ENCODE results near the gene APPL1. TPM values are rescaled to one million over a fixed set of nuclear protein-coding genes. Genes with fewer than 3 reads are reported as not detected.

APPL1 gene
- total RNA-seq, 1 donor from 2014 or later: 42.8 TPM

- Histone ChIP-seq H3K9me3 (no peaks in the 10 kb centered on the region), H3K27ac (peak overlapping the region; percentile 90), H3K36me3 (no peaks in the 10 kb centered on the region), H3K4me3 (peak overlapping the region; percentile 84), H3K4me1 (peaks cover 22% of the 10 kb centered on the region), H3K27me3 (no peaks in the 10 kb centered on the region)
- peak; percentile 85 for ATAC-seq
- TF ChIP-seq CTCF (IDR thresholded peaks at IDR 0.05): no peak
- intact Hi-C loops (cut with DNase I): no loop called here
- peak; percentile 79 for DNase-seq
Observed at GRCh38 chr3:57227930-57228751, 612 bp downstream of the APPL1 start.

- TF ChIP-seq CTCF (IDR thresholded peaks at IDR 0.05): no peak
- Histone ChIP-seq H3K4me3 (no peak overlapping the region), H3K4me1 (peaks cover 22% of the 10 kb centered on the region), H3K9me3 (no peaks in the 10 kb centered on the region), H3K36me3 (no peaks in the 10 kb centered on the region), H3K27ac (no peak overlapping the region), H3K27me3 (no peaks in the 10 kb centered on the region)
- intact Hi-C loops (cut with DNase I): no loop called here
- ATAC-seq: no peak
- no peak for DNase-seq
Observed at GRCh38 chr3:57230006-57230405, 2.5 kb downstream of the APPL1 start.

DNA sequence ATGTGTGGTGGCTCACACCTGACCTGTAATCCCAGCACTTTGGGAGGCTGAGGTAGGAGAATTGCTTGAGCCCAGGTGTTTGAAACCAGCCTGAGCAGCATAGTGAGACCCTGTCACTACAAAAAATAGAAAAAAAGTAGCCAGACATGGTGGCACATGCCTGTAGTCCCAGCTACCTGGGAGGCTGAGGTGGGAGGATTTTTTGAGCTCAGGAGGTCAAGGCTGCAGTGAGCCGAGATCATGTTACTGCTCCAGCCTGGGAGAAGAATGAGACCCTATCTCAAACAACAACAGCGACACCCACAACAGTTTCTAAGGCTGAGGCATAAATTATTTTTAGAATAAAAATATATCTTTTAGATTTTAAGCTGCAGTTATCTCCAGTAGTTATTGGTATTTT is 6.3 kb downstream of the APPL1 start:
- no peak for TF ChIP-seq CTCF (IDR thresholded peaks at IDR 0.05)
- Histone ChIP-seq H3K27ac (no peak overlapping the region), H3K27me3 (no peaks in the 10 kb centered on the region), H3K4me1 (peaks cover 14% of the 10 kb centered on the region), H3K9me3 (no peaks in the 10 kb centered on the region), H3K36me3 (peaks cover 23% of the 10 kb centered on the region), H3K4me3 (no peak overlapping the region)
- intact Hi-C loops (cut with DNase I): no loop called here
- ATAC-seq (no peak), DNase-seq (no peak)

- no peak for TF ChIP-seq CTCF (IDR thresholded peaks at IDR 0.05)
- intact Hi-C loops (cut with DNase I): no loop called here
- no peaks in the 10 kb centered on the region for H3K9me3 ChIP-seq
- H3K27me3 ChIP-seq: no peaks in the 10 kb centered on the region
- H3K36me3 ChIP-seq: peaks cover 34% of the 10 kb centered on the region
- ATAC-seq (no peak), DNase-seq (no peak)
- H3K4me3 ChIP-seq: no peak overlapping the region
- peaks cover 4% of the 10 kb centered on the region for H3K4me1 ChIP-seq
- no peak overlapping the region for H3K27ac ChIP-seq
Observed at GRCh38 chr3:57234613-57235575, 7.4 kb downstream of the APPL1 start.

DNA sequence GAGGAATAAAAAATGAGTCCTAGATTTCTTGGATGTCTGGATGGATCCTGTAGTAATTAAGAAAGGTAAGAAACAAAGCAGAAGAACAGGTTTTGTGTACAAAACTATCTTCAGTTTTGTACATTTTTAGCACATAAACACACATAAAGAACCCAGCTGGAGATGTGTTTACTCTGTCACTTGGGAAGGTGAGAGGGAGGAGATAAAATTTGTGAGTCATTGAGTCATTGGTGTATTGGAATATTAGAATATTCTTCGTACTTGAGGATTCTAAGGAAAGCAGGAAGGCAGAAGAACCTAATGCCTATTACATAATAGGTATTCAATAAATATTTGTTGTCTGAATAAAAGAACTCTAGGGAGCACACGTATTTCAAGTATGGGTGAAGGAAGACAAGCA is 17.4 kb downstream of the APPL1 start:
- intact Hi-C loops (cut with DNase I): no loop called here
- peaks cover 100% of the 10 kb centered on the region for H3K36me3 ChIP-seq
- no peaks in the 10 kb centered on the region for H3K9me3 ChIP-seq
- DNase-seq: no peak
- H3K27me3 ChIP-seq: no peaks in the 10 kb centered on the region
- no peaks in the 10 kb centered on the region for H3K4me1 ChIP-seq
- no peak for TF ChIP-seq CTCF (IDR thresholded peaks at IDR 0.05)
- H3K27ac ChIP-seq: no peak overlapping the region
- H3K4me3 ChIP-seq: no peak overlapping the region
- no peak for ATAC-seq
